ENCODE measurements around the gene RCOR1.

- TF ChIP-seq NFYB (CRISPR knock-in tag; conservative IDR thresholded peaks at IDR 0.05; ENCODE audit: low read depth) (no peak), TCF7 (CRISPR knock-in tag; IDR thresholded peaks at IDR 0.05; ENCODE audit: low read depth) (no peak), EMX1 (CRISPR knock-in tag; IDR thresholded peaks at IDR 0.05) (no peak), CTCF (IDR thresholded peaks at IDR 0.05) (no peak), SMAD3 (CRISPR knock-in tag; IDR thresholded peaks at IDR 0.05; ENCODE audit: borderline replicate concordance) (no peak)
Measured at GRCh38 chr14:102771144-102771543, 178.7 kb downstream of the RCOR1 start.
